ENCODE results near the gene OR10Z1. TPM values are rescaled to one million over a fixed set of nuclear protein-coding genes. Genes with fewer than 3 reads are reported as not detected.

Gene OR10Z1
- total RNA-seq, 1 donor from 2014 or later: not detected

GRCh38 chr1:158600735-158601134 lies 4.3 kb upstream of the OR10Z1 start:
- Histone ChIP-seq H3K27me3 (no peaks in the 10 kb centered on the region), H3K36me3 (no peaks in the 10 kb centered on the region), H3K27ac (no peak overlapping the region), H3K4me1 (no peaks in the 10 kb centered on the region), H3K4me3 (no peak overlapping the region), H3K9me3 (peaks cover 4 to 21% of the 10 kb centered on the region in 2 donors)
- intact Hi-C loops (cut with DNase I): no loop called here
- DNase-seq (ENCODE audit: low spot score in 2 of 2): no peak
- no peak for TF ChIP-seq CTCF (IDR thresholded peaks at IDR 0.05)

- intact Hi-C loops (cut with DNase I): no loop called here
- TF ChIP-seq CTCF (IDR thresholded peaks at IDR 0.05): no peak
- Histone ChIP-seq H3K36me3 (no peaks in the 10 kb centered on the region), H3K27me3 (no peaks in the 10 kb centered on the region), H3K4me3 (no peak overlapping the region), H3K27ac (no peak overlapping the region), H3K9me3 (no peaks in the 10 kb centered on the region), H3K4me1 (no peaks in the 10 kb centered on the region)
- no peak for DNase-seq (ENCODE audit: low spot score in 2 of 2)
Observed at GRCh38 chr1:158607296-158607695, 2.2 kb downstream of the OR10Z1 start.

- Histone ChIP-seq H3K4me1 (no peaks in the 10 kb centered on the region), H3K4me3 (no peak overlapping the region), H3K9me3 (no peaks in the 10 kb centered on the region), H3K27me3 (no peaks in the 10 kb centered on the region), H3K36me3 (no peaks in the 10 kb centered on the region), H3K27ac (no peak overlapping the region)
- intact Hi-C loops (cut with DNase I): no loop called here
- no peak for DNase-seq (ENCODE audit: low spot score in 2 of 2)
- no peak for TF ChIP-seq CTCF (IDR thresholded peaks at IDR 0.05)
Observed at GRCh38 chr1:158611916-158612315, 6.8 kb downstream of the OR10Z1 start.

- Histone ChIP-seq H3K36me3 (no peaks in the 10 kb centered on the region), H3K27ac (no peak overlapping the region), H3K4me1 (no peaks in the 10 kb centered on the region), H3K27me3 (no peaks in the 10 kb centered on the region), H3K9me3 (no peaks in the 10 kb centered on the region), H3K4me3 (no peak overlapping the region)
- intact Hi-C loops (cut with DNase I): no loop called here
- TF ChIP-seq CTCF (IDR thresholded peaks at IDR 0.05): no peak
- no peak for DNase-seq (ENCODE audit: low spot score in 2 of 2)
Observed at GRCh38 chr1:158613764-158614163, 8.7 kb downstream of the OR10Z1 start.

- Histone ChIP-seq H3K27me3 (no peaks in the 10 kb centered on the region), H3K9me3 (no peaks in the 10 kb centered on the region), H3K36me3 (no peaks in the 10 kb centered on the region), H3K27ac (no peak overlapping the region), H3K4me1 (no peaks in the 10 kb centered on the region), H3K4me3 (no peak overlapping the region)
- TF ChIP-seq CTCF (IDR thresholded peaks at IDR 0.05): no peak
- DNase-seq (ENCODE audit: low spot score in 2 of 2): no peak
- intact Hi-C loops (cut with DNase I): no loop called here
Observed at GRCh38 chr1:158638146-158638545, 33.1 kb downstream of the OR10Z1 start.

- no peak overlapping the region for H3K27ac ChIP-seq
- H3K4me1 ChIP-seq: no peaks in the 10 kb centered on the region
- H3K36me3 ChIP-seq: no peaks in the 10 kb centered on the region
- no peak for TF ChIP-seq CTCF (IDR thresholded peaks at IDR 0.05)
- no peak for DNase-seq (ENCODE audit: low spot score in 2 of 2)
- H3K4me3 ChIP-seq: no peak overlapping the region
- H3K9me3 ChIP-seq: no peaks in the 10 kb centered on the region
- H3K27me3 ChIP-seq: no peaks in the 10 kb centered on the region
- intact Hi-C loops (cut with DNase I): no loop called here
Observed at GRCh38 chr1:158638904-158639303, 33.8 kb downstream of the OR10Z1 start.

Data from ascending aorta (tissue), 2 donors.